PFSK-1 (cell line): Measurements from ENCODE around the gene NECTIN1.

Experiments used
- POLR2AphosphoS5 ChIP-seq: IDR thresholded peaks from 2 replicates; pipeline ENCODE4 v1.6.1; 2012; ENCODE audit warnings: low read depth, mild to moderate bottlenecking, control low read depth, low read length, moderate library complexity
- SIN3A ChIP-seq: IDR thresholded peaks from 2 replicates; pipeline ENCODE4 v1.6.1; 2012; ENCODE audit warnings: mild to moderate bottlenecking, low read length, moderate library complexity, borderline replicate concordance; ENCODE audit not compliant: insufficient read depth
- TAF1 ChIP-seq: IDR thresholded peaks from 2 replicates; pipeline ENCODE4 v1.6.1; 2012; ENCODE audit warnings: low read length, control low read depth, borderline replicate concordance; ENCODE audit not compliant: insufficient read depth
- TF ChIP-seq, protein P1 (sequence below), 2 experiments: IDR thresholded peaks; 2 replicates each; pipeline versions ENCODE4 v1.6.1 to v1.8.0; 2011 to 2012; ENCODE audit warnings: low read depth in 2 of 2, low read length in 2 of 2, control low read depth in 1 of 2, inconsistent platforms in 1 of 2, mild to moderate bottlenecking in 1 of 2, moderate library complexity in 1 of 2; ENCODE audit not compliant: insufficient read depth in 1 of 2

DNA sequence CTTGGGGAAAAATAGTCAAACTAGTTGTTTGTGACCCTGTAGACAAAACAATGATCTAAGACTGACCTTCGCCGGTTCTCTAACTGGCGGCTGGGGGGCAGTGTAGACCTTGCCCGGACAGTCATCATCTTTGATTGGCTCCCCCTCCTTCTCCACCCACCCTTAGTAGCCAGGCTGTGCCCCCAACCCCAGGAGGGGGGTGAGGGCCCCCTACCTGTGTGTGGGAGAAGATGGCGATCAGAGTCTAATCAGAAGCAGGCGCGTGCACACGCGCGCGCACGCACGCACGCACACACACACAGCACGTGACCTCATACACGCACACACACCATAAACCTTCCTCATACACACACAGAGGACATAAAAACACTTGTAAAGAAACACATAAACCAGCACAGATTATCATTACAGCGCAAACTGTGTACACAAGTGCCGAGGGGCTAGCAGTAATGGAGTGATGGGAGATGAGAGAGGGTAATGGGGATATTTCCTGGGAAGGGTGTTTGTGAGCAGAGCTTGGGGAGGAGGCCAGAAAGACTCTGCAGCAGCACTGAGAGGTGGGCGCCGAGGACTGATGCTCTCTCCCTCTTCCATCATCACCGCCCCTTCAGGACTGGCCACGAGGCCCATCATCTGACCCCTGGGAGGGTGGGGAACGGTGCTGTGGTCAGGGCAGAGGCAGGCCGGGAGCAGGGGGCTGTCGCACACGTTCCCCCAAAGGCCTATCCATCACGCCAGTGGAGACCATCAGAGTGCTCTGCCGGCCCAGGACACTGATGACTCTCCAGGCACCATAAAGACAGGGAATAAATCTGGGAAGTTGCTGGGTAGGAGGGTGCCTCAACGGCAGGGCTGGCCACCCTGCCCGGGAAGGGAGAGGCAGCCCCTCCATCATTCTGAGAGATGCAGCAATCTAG is 12.2 kb downstream of the NECTIN1 start:
- no peak for TF ChIP-seq SIN3A
- no peak for TF ChIP-seq POLR2AphosphoS5
- TF ChIP-seq, protein P1, sequence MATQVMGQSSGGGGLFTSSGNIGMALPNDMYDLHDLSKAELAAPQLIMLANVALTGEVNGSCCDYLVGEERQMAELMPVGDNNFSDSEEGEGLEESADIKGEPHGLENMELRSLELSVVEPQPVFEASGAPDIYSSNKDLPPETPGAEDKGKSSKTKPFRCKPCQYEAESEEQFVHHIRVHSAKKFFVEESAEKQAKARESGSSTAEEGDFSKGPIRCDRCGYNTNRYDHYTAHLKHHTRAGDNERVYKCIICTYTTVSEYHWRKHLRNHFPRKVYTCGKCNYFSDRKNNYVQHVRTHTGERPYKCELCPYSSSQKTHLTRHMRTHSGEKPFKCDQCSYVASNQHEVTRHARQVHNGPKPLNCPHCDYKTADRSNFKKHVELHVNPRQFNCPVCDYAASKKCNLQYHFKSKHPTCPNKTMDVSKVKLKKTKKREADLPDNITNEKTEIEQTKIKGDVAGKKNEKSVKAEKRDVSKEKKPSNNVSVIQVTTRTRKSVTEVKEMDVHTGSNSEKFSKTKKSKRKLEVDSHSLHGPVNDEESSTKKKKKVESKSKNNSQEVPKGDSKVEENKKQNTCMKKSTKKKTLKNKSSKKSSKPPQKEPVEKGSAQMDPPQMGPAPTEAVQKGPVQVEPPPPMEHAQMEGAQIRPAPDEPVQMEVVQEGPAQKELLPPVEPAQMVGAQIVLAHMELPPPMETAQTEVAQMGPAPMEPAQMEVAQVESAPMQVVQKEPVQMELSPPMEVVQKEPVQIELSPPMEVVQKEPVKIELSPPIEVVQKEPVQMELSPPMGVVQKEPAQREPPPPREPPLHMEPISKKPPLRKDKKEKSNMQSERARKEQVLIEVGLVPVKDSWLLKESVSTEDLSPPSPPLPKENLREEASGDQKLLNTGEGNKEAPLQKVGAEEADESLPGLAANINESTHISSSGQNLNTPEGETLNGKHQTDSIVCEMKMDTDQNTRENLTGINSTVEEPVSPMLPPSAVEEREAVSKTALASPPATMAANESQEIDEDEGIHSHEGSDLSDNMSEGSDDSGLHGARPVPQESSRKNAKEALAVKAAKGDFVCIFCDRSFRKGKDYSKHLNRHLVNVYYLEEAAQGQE (IDR thresholded peaks at IDR 0.05; ENCODE audit: insufficient read depth in 1 of 2, low read depth in 2 of 2, low read length in 2 of 2): no peak
- no peak for TF ChIP-seq TAF1
